Measurements from ENCODE around the gene LBR. TPM values are rescaled to one million over a fixed set of nuclear protein-coding genes. Genes with fewer than 3 reads are reported as not detected.
A peak's percentile ranks its signal among the peaks of the same experiment; 100 is the strongest.

The LBR gene
- total RNA-seq, 1 donor: 25.3 TPM

GRCh38 chr1:225364439-225364838, 63.4 kb downstream of the LBR start:
- no peak for DNase-seq (ENCODE audit: insufficient read length, low spot score, missing footprints)
- Histone ChIP-seq H3K4me3 (ENCODE audit: insufficient read depth, low read length) (no peak overlapping the region), H2AFZ (ENCODE audit: low read length) (no peak overlapping the region), H3K4me1 (ENCODE audit: insufficient read depth, low read length) (no peaks in the 10 kb centered on the region), H3K4me2 (ENCODE audit: insufficient read depth, low read length) (no peak overlapping the region), H3K79me2 (ENCODE audit: insufficient read depth, low read length) (no peaks in the 10 kb centered on the region), H3K27ac (ENCODE audit: low read depth, low read length) (no peak overlapping the region), H4K20me1 (ENCODE audit: insufficient read depth, low read length) (no peaks in the 10 kb centered on the region), H3K9me3 (ENCODE audit: low read depth, low read length) (no peaks in the 10 kb centered on the region), H3K27me3 (ENCODE audit: insufficient read depth, low read length) (no peaks in the 10 kb centered on the region), H3K36me3 (ENCODE audit: insufficient read depth, low read length) (no peaks in the 10 kb centered on the region)
- TF ChIP-seq CTCF (IDR thresholded peaks at IDR 0.05; ENCODE audit: extremely low read depth, low read depth, low read length): no peak

- H4K20me1 ChIP-seq (ENCODE audit: insufficient read depth, low read length): no peaks in the 10 kb centered on the region
- H3K36me3 ChIP-seq (ENCODE audit: insufficient read depth, low read length): no peaks in the 10 kb centered on the region
- H3K4me2 ChIP-seq (ENCODE audit: insufficient read depth, low read length): no peak overlapping the region
- H3K79me2 ChIP-seq (ENCODE audit: insufficient read depth, low read length): no peaks in the 10 kb centered on the region
- no peak for DNase-seq (ENCODE audit: insufficient read length, low spot score, missing footprints)
- no peak overlapping the region for H3K4me3 ChIP-seq (ENCODE audit: insufficient read depth, low read length)
- no peaks in the 10 kb centered on the region for H3K27me3 ChIP-seq (ENCODE audit: insufficient read depth, low read length)
- H3K27ac ChIP-seq (ENCODE audit: low read depth, low read length): no peak overlapping the region
- H2AFZ ChIP-seq (ENCODE audit: low read length): no peak overlapping the region
- no peaks in the 10 kb centered on the region for H3K9me3 ChIP-seq (ENCODE audit: low read depth, low read length)
- no peak for TF ChIP-seq CTCF (IDR thresholded peaks at IDR 0.05; ENCODE audit: extremely low read depth, low read depth, low read length)
- no peaks in the 10 kb centered on the region for H3K4me1 ChIP-seq (ENCODE audit: insufficient read depth, low read length)
These were observed 65.0 kb downstream of the LBR start for GRCh38 chr1:225362805-225363204.

- DNase-seq (ENCODE audit: insufficient read length, low spot score, missing footprints): peak; percentile 21
- no peak overlapping the region for H3K4me2 ChIP-seq (ENCODE audit: insufficient read depth, low read length)
- no peaks in the 10 kb centered on the region for H4K20me1 ChIP-seq (ENCODE audit: insufficient read depth, low read length)
- no peak overlapping the region for H2AFZ ChIP-seq (ENCODE audit: low read length)
- no peaks in the 10 kb centered on the region for H3K36me3 ChIP-seq (ENCODE audit: insufficient read depth, low read length)
- H3K27ac ChIP-seq (ENCODE audit: low read depth, low read length): no peak overlapping the region
- H3K79me2 ChIP-seq (ENCODE audit: insufficient read depth, low read length): no peaks in the 10 kb centered on the region
- TF ChIP-seq CTCF (IDR thresholded peaks at IDR 0.05; ENCODE audit: extremely low read depth, low read depth, low read length): no peak
- H3K9me3 ChIP-seq (ENCODE audit: low read depth, low read length): no peaks in the 10 kb centered on the region
- no peak overlapping the region for H3K4me3 ChIP-seq (ENCODE audit: insufficient read depth, low read length)
- H3K4me1 ChIP-seq (ENCODE audit: insufficient read depth, low read length): no peaks in the 10 kb centered on the region
- no peaks in the 10 kb centered on the region for H3K27me3 ChIP-seq (ENCODE audit: insufficient read depth, low read length)
These were observed 66.7 kb downstream of the LBR start for GRCh38 chr1:225361176-225361575.

GRCh38 chr1:225360119-225360518, 67.7 kb downstream of the LBR start:
- no peak overlapping the region for H3K4me3 ChIP-seq (ENCODE audit: insufficient read depth, low read length)
- no peak overlapping the region for H2AFZ ChIP-seq (ENCODE audit: low read length)
- H4K20me1 ChIP-seq (ENCODE audit: insufficient read depth, low read length): no peaks in the 10 kb centered on the region
- no peak for DNase-seq (ENCODE audit: insufficient read length, low spot score, missing footprints)
- no peaks in the 10 kb centered on the region for H3K79me2 ChIP-seq (ENCODE audit: insufficient read depth, low read length)
- H3K9me3 ChIP-seq (ENCODE audit: low read depth, low read length): no peaks in the 10 kb centered on the region
- no peak overlapping the region for H3K4me2 ChIP-seq (ENCODE audit: insufficient read depth, low read length)
- no peaks in the 10 kb centered on the region for H3K4me1 ChIP-seq (ENCODE audit: insufficient read depth, low read length)
- no peaks in the 10 kb centered on the region for H3K36me3 ChIP-seq (ENCODE audit: insufficient read depth, low read length)
- H3K27ac ChIP-seq (ENCODE audit: low read depth, low read length): no peak overlapping the region
- TF ChIP-seq CTCF (IDR thresholded peaks at IDR 0.05; ENCODE audit: extremely low read depth, low read depth, low read length): no peak
- no peaks in the 10 kb centered on the region for H3K27me3 ChIP-seq (ENCODE audit: insufficient read depth, low read length)

Data from osteoblast (primary cell).